ENCODE results near the gene EXOC8.

The EXOC8 gene

DNA sequence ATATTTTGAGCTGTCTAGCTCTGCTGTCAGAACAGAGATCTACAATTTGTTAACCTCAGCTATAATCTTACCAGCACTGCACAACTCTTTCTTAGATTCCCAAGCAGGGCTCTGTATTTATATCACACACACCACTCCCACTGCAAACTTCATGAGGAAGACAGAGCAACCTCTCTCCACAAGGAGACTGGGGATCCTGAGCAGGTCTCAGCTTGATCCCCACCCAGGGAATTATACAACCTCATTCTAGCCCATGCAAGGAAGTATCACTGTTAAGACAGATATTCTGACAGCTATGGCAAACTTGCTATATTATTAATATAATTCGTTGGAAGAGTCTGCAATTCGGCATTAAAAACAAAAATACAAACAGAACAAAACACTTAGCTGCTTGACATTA lies 44.1 kb upstream of the EXOC8 start:
- no peak overlapping the region for H3K4me3 ChIP-seq (ENCODE audit: control insufficient read depth, low read depth, low read length)
- DNase-seq (ENCODE audit: low read depth) = no peak
- no peak for TF ChIP-seq CTCF (IDR thresholded peaks at IDR 0.05; ENCODE audit: control insufficient read depth, insufficient read depth, low read depth, low read length, missing control alignments)

GRCh38 chr1:231376875-231377549 lies 39.4 kb upstream of the EXOC8 start:
- TF ChIP-seq CTCF (IDR thresholded peaks at IDR 0.05; ENCODE audit: control insufficient read depth, insufficient read depth, low read depth, low read length, missing control alignments) = no peak
- no peak for DNase-seq (ENCODE audit: low read depth)
- H3K4me3 ChIP-seq (ENCODE audit: control insufficient read depth, low read depth, low read length) = no peak overlapping the region

DNA sequence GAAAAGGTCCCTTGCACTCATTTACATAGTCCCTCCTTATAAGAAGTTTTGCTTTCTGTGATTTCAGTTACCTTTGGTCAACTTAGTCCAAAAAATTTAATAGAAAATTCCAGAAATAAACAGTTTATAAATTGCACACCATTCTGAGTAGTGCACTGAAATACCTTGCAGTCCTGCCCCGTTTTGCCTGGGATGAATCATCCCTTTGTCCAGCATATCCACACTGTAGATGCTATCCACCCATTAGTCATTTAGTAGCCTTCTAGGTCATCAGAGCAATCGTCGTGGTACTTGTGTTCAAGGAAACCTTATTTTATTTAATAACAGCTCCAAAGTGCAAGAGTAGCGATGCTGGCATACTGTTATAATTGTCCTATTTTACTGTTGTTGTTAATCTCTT lies 38.4 kb upstream of the EXOC8 start:
- no peak for TF ChIP-seq CTCF (IDR thresholded peaks at IDR 0.05; ENCODE audit: control insufficient read depth, insufficient read depth, low read depth, low read length, missing control alignments)
- no peak overlapping the region for H3K4me3 ChIP-seq (ENCODE audit: control insufficient read depth, low read depth, low read length)

GRCh38 chr1:231374394-231374793 lies 36.7 kb upstream of the EXOC8 start:
- no peak for TF ChIP-seq CTCF (IDR thresholded peaks at IDR 0.05; ENCODE audit: control insufficient read depth, insufficient read depth, low read depth, low read length, missing control alignments)
- no peak overlapping the region for H3K4me3 ChIP-seq (ENCODE audit: control insufficient read depth, low read depth, low read length)
- DNase-seq (ENCODE audit: low read depth) = no peak

More for the DNA sequence above, 38.4 kb upstream of the EXOC8 start:
- no peak for DNase-seq (ENCODE audit: low read depth)

- TF ChIP-seq CTCF (IDR thresholded peaks at IDR 0.05; ENCODE audit: control insufficient read depth, insufficient read depth, low read depth, low read length, missing control alignments) = no peak
Measured at GRCh38 chr1:231372501-231372900, 34.8 kb upstream of the EXOC8 start.

GRCh38 chr1:231369282-231369681 lies 31.6 kb upstream of the EXOC8 start:
- no peak for DNase-seq (ENCODE audit: low read depth)
- TF ChIP-seq CTCF (IDR thresholded peaks at IDR 0.05; ENCODE audit: control insufficient read depth, insufficient read depth, low read depth, low read length, missing control alignments) = no peak

More at GRCh38 chr1:231372501-231372900, 34.8 kb upstream of the EXOC8 start:
- H3K4me3 ChIP-seq (ENCODE audit: control insufficient read depth, low read depth, low read length) = no peak overlapping the region
- DNase-seq (ENCODE audit: low read depth) = no peak

More at GRCh38 chr1:231369282-231369681, 31.6 kb upstream of the EXOC8 start:
- H3K4me3 ChIP-seq (ENCODE audit: control insufficient read depth, low read depth, low read length) = no peak overlapping the region

Measured in AG09309 (cell line).